A549 (cell line): ENCODE data around the gene MPC1L. TPM values are rescaled to one million over a fixed set of nuclear protein-coding genes. Genes with fewer than 3 reads are reported as not detected.

Experiments used
- ATAC-seq, 2 experiments: fragments of 200-7000 bp in 1 of 2; fragments of >200 bp in 1 of 2; cut with Nextera tagmentation in 1 of 2; cut with Tn5 transposase in 1 of 2; 3 replicates each; pipeline versions ENCODE4 v1.8.0 to v1.9.1; 2018 to 2020; ENCODE audit warnings: mild to moderate bottlenecking in 1 of 2, moderate library complexity in 1 of 2
- CTCF ChIA-PET: fragments of 300-600 bp; sonication (Branson Sonifier 250); formaldehyde crosslinking; extraction: SDS; loops from one replicate; lab custom pipeline; 2021; ENCODE audit warnings: antibody characterized with exemption, inconsistent platforms; lab: Yijun Ruan, JAX
- POLR2A ChIA-PET: fragments of 350-600 bp; formaldehyde crosslinking; extraction: SDS; loops from one replicate; lab custom pipeline; 2021; ENCODE audit warnings: antibody characterized with exemption, inconsistent platforms; lab: Yijun Ruan, JAX
- DNase-seq, 2 experiments: peaks; one replicate each; pipeline versions ENCODE4 v3.0.0 to v3.0.0-alpha.2; 2011 to 2016; ENCODE audit warnings: low read depth in 1 of 2, low spot score in 1 of 2
- FAIRE-seq: peaks from 2 replicates; lab custom pipeline; 2011; peaks lifted over from hg19 to GRCh38; lab: Jason Lieb, UNC
- H3K27ac ChIP-seq, 2 experiments: fragments of >200 bp; sonication (Bioruptor Twin); formaldehyde crosslinking; 3 replicates each; pipeline ENCODE4 v1.5.1; 2016 to 2017
- H3K4me1 ChIP-seq: fragments of >200 bp; sonication (Bioruptor Twin); formaldehyde crosslinking; 3 replicates; pipeline ENCODE4 v1.6.1; 2016
- H3K4me2 ChIP-seq: fragments of >200 bp; sonication (Bioruptor Twin); formaldehyde crosslinking; 3 replicates; pipeline ENCODE4 v1.6.1; 2016
- H3K4me3 ChIP-seq: fragments of >200 bp; sonication (Bioruptor Twin); formaldehyde crosslinking; 3 replicates; pipeline ENCODE4 v1.5.1; 2016
- H3K9me3 ChIP-seq: fragments of >200 bp; sonication (Bioruptor Twin); formaldehyde crosslinking; 3 replicates; pipeline ENCODE4 v1.6.1; 2016
- BHLHE40 ChIP-seq: IDR thresholded peaks from 2 replicates; pipeline ENCODE4 v1.6.1; 2012; ENCODE audit warnings: low read depth, low read length, inconsistent platforms
- CEBPB ChIP-seq, 2 experiments: fragments of >200 bp in 1 of 2; sonication (Bioruptor Twin) in 1 of 2; formaldehyde crosslinking in 1 of 2; IDR thresholded peaks; 2 replicates each; pipeline ENCODE4 v1.6.1; 2012 to 2016
- CTCF ChIP-seq: fragments of >200 bp; sonication (Bioruptor Twin); formaldehyde crosslinking; IDR thresholded peaks from 3 replicates; pipeline ENCODE4 v1.5.1; 2016
- EHF ChIP-seq: fragments of 250-450 bp; sonication (Bioruptor Pico); IDR thresholded peaks from 2 replicates; pipeline ENCODE4 v1.5.0; 2020; ENCODE audit warnings: mild to moderate bottlenecking
- EHMT2 ChIP-seq: fragments of 200-600 bp; sonication (generic); IDR thresholded peaks from 2 replicates; pipeline ENCODE4 v1.6.1; 2016; ENCODE audit warnings: antibody characterized with exemption, low read depth, mild to moderate bottlenecking, moderate library complexity
- FOSB ChIP-seq: fragments of 250-450 bp; sonication (Bioruptor Pico); IDR thresholded peaks from 2 replicates; pipeline ENCODE4 v1.5.0; 2020; ENCODE audit warnings: mild to moderate bottlenecking, moderate library complexity
- FOSL2 ChIP-seq, 2 experiments: fragments of 450-650 bp in 1 of 2; fragments of >200 bp in 1 of 2; sonication (Bioruptor Twin) in 1 of 2; formaldehyde crosslinking; IDR thresholded peaks; 2 replicates each; pipeline versions ENCODE4 v1.5.0 to v1.6.1; 2016 to 2020; ENCODE audit warnings: mild to moderate bottlenecking in 1 of 2, moderate library complexity in 1 of 2
- HDAC2 ChIP-seq: fragments of 200-600 bp; sonication (generic); IDR thresholded peaks from 2 replicates; pipeline ENCODE4 v1.6.1; 2016
- JUNB ChIP-seq: fragments of >200 bp; sonication (Bioruptor Twin); formaldehyde crosslinking; IDR thresholded peaks from 2 replicates; pipeline ENCODE4 v1.6.1; 2016
- MAFK ChIP-seq: fragments of 450-650 bp; IDR thresholded peaks from 2 replicates; pipeline ENCODE4 v1.6.1; 2014; ENCODE audit not compliant: partially characterized antibody
- MAZ ChIP-seq: fragments of 150-350 bp; IDR thresholded peaks from 2 replicates; pipeline ENCODE4 v1.6.1; 2014; ENCODE audit warnings: antibody characterized with exemption, low read depth, low read length, borderline replicate concordance
- MYC ChIP-seq: IDR thresholded peaks from 2 replicates; pipeline ENCODE4 v1.6.1; 2012; ENCODE audit warnings: mild to moderate bottlenecking, inconsistent platforms, low read length, improper control_type of control experiment, borderline replicate concordance
- NPAS2 ChIP-seq: fragments of 250-450 bp; sonication (Bioruptor Pico); IDR thresholded peaks from 2 replicates; pipeline ENCODE4 v1.8.0; 2022; ENCODE audit warnings: mild to moderate bottlenecking, moderate library complexity, borderline replicate concordance
- PHF8 ChIP-seq: fragments of 200-600 bp; sonication (generic); IDR thresholded peaks from 2 replicates; pipeline ENCODE4 v1.6.1; 2016; ENCODE audit warnings: low read depth, mild to moderate bottlenecking, antibody characterized with exemption, moderate library complexity, borderline replicate concordance
- POLR2A ChIP-seq: IDR thresholded peaks from 2 replicates; pipeline ENCODE4 v1.6.1; 2012; ENCODE audit warnings: mild to moderate bottlenecking, low read length
- POLR2AphosphoS2 ChIP-seq: conservative IDR thresholded peaks from 2 replicates; pipeline ENCODE4 v1.6.1; 2012; ENCODE audit warnings: low read length, improper control_type of control experiment, inconsistent platforms
- SREBF2 ChIP-seq: fragments of 450-650 bp; IDR thresholded peaks from 2 replicates; pipeline ENCODE4 v1.6.1; 2014; ENCODE audit warnings: mild to moderate bottlenecking, moderate library complexity
- TFCP2L1 ChIP-seq: fragments of 250-450 bp; sonication (Bioruptor Pico); IDR thresholded peaks from 2 replicates; pipeline ENCODE4 v1.5.0; 2021; ENCODE audit warnings: mild to moderate bottlenecking
- USF2 ChIP-seq: fragments of 450-650 bp; IDR thresholded peaks from 2 replicates; pipeline ENCODE4 v1.6.1; 2014; ENCODE audit warnings: antibody characterized with exemption
- ZFP36 ChIP-seq: fragments of 450-650 bp; IDR thresholded peaks from 2 replicates; pipeline ENCODE4 v1.6.1; 2014; ENCODE audit warnings: borderline replicate concordance; ENCODE audit not compliant: partially characterized antibody
- ZSCAN20 ChIP-seq: fragments of 250-450 bp; sonication (Bioruptor Pico); IDR thresholded peaks from 2 replicates; pipeline ENCODE4 v1.8.0; 2022; ENCODE audit warnings: mild to moderate bottlenecking, moderate library complexity
- WGBS: methylation state at CpG from one replicate; pipeline ENCODE4 v1.1.6; 2017; ENCODE audit errors: missing lambda C conversion rate; 5-methylcytosine and 5-hydroxymethylcytosine counted together
- polyA plus RNA-seq, 4 experiments: library from polyadenylated mRNA; depleted of rRNA in 3 of 4; stranded (reverse); fragments of >200 nt; fragmentation: RNase III in 1 of 4; extraction: RNeasy Plus Mini Kit Qiagen cat#74134 plus additional on column Dnase treatment in 1 of 4; gene quantifications; 2 replicates in 3 of 4; 3 replicates in 1 of 4; pipeline ENCODE4 v1.2.3, GENCODE V29; 2011 to 2017
- TF ChIP-seq, protein P1 (sequence below): IDR thresholded peaks from 2 replicates; pipeline ENCODE4 v1.6.1; 2012
- TF ChIP-seq, protein P2 (sequence below): fragments of 150-350 bp; IDR thresholded peaks from 2 replicates; pipeline ENCODE4 v1.6.1; 2014; ENCODE audit warnings: low read depth, mild to moderate bottlenecking, low read length
- TF ChIP-seq, protein P3 (sequence below): fragments of >200 bp; sonication (Bioruptor Twin); formaldehyde crosslinking; IDR thresholded peaks from 2 replicates; pipeline ENCODE4 v1.6.1; 2016
- TF ChIP-seq, protein P4 (sequence below): fragments of 250-450 bp; sonication (Bioruptor Pico); IDR thresholded peaks from 2 replicates; pipeline ENCODE4 v1.5.0; 2021; ENCODE audit warnings: mild to moderate bottlenecking, moderate library complexity, borderline replicate concordance

The MPC1L gene
- polyA plus RNA-seq, 2 of the 4 experiments (the other 2 are of a cell fraction): not detected

- no peak for ATAC-seq
Observed at GRCh38 chrX:40632199-40632598, 9.0 kb downstream of the MPC1L start.

GRCh38 chrX:40637687-40638086 lies 14.5 kb downstream of the MPC1L start:
- 68% methylated on average over 3 of the region's 3 CpGs for WGBS
- ChIA-PET POLR2A (no interaction called here), CTCF (no interaction called here)
- TF ChIP-seq EHF (no peak), USF2 (no peak), MYC (no peak), MAFK (no peak), JUNB (no peak), FOSB (no peak), POLR2A (no peak), EHMT2 (no peak), TFCP2L1 (CRISPR knock-in tag) (no peak), NPAS2 (CRISPR knock-in tag) (no peak), POLR2AphosphoS2 (no peak)
- TF ChIP-seq, protein P1, sequence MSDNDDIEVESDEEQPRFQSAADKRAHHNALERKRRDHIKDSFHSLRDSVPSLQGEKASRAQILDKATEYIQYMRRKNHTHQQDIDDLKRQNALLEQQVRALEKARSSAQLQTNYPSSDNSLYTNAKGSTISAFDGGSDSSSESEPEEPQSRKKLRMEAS: no peak
- TF ChIP-seq, protein P2, sequence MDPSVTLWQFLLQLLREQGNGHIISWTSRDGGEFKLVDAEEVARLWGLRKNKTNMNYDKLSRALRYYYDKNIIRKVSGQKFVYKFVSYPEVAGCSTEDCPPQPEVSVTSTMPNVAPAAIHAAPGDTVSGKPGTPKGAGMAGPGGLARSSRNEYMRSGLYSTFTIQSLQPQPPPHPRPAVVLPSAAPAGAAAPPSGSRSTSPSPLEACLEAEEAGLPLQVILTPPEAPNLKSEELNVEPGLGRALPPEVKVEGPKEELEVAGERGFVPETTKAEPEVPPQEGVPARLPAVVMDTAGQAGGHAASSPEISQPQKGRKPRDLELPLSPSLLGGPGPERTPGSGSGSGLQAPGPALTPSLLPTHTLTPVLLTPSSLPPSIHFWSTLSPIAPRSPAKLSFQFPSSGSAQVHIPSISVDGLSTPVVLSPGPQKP: no peak
- TF ChIP-seq, protein P3, sequence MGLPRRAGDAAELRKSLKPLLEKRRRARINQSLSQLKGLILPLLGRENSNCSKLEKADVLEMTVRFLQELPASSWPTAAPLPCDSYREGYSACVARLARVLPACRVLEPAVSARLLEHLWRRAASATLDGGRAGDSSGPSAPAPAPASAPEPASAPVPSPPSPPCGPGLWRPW: no peak
- Histone ChIP-seq H3K4me3 (no peak overlapping the region), H3K4me1 (no peaks in the 10 kb centered on the region), H3K4me2 (no peak overlapping the region), H3K9me3 (no peaks in the 10 kb centered on the region), H3K27ac (no peak overlapping the region)
- DNase-seq (no peak), FAIRE-seq (no peak), ATAC-seq (no peak)

More at GRCh38 chrX:40632199-40632598, 9.0 kb downstream of the MPC1L start:
- TF ChIP-seq HDAC2 (no peak), JUNB (no peak), MAZ (no peak), BHLHE40 (no peak), SREBF2 (no peak), ZSCAN20 (no peak), POLR2AphosphoS2 (no peak), CEBPB (IDR thresholded peaks at IDR 0.05) (no peak), CTCF (no peak), FOSL2 (IDR thresholded peaks at IDR 0.05) (no peak), FOSL2 (CRISPR knock-in tag; IDR thresholded peaks at IDR 0.05) (no peak), ZFP36 (no peak), FOSB (no peak), PHF8 (no peak)
- TF ChIP-seq, protein P4, sequence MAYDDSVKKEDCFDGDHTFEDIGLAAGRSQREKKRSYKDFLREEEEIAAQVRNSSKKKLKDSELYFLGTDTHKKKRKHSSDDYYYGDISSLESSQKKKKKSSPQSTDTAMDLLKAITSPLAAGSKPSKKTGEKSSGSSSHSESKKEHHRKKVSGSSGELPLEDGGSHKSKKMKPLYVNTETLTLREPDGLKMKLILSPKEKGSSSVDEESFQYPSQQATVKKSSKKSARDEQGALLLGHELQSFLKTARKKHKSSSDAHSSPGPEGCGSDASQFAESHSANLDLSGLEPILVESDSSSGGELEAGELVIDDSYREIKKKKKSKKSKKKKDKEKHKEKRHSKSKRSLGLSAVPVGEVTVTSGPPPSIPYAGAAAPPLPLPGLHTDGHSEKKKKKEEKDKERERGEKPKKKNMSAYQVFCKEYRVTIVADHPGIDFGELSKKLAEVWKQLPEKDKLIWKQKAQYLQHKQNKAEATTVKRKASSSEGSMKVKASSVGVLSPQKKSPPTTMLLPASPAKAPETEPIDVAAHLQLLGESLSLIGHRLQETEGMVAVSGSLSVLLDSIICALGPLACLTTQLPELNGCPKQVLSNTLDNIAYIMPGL (CRISPR knock-in tag): no peak
- TF ChIP-seq, protein P2: no peak
- TF ChIP-seq, protein P1: no peak
- TF ChIP-seq, all 56 proteins: peak for 0
- POLR2A ChIA-PET: no interaction called here
- H3K4me1 ChIP-seq: no peaks in the 10 kb centered on the region
- H3K4me3 ChIP-seq: no peak overlapping the region
- H3K9me3 ChIP-seq: no peaks in the 10 kb centered on the region
- CTCF ChIA-PET: no interaction called here
- 98% methylated on average over 3 of the region's 4 CpGs for WGBS
- H3K27ac ChIP-seq: no peak overlapping the region
- DNase-seq (no peak), FAIRE-seq (no peak)
- no peak overlapping the region for H3K4me2 ChIP-seq
